GM21526 (cell line): ENCODE measurements around the gene SLC35E1.
"Not testable (repeated sequence)": the region's sequence is repeated elsewhere in the genome, so short reads cannot be mapped to it uniquely, and the experiment has no call there.

ENCODE experiments used
- ATAC-seq: cut with Tn5 transposase; IDR thresholded peaks from one replicate; pipeline ENCODE4 v1.9.1; 2021; ENCODE audit warnings: moderate library complexity; ENCODE audit not compliant: unreplicated experiment, low FRiP score

SLC35E1 gene

GRCh38 chr19:16561382-16561781 lies 10.8 kb downstream of the SLC35E1 start:
- ATAC-seq = no peak

GRCh38 chr19:16559780-16560276 lies 12.4 kb downstream of the SLC35E1 start:
- ATAC-seq = no peak

- no peak for ATAC-seq
These were observed 17.4 kb downstream of the SLC35E1 start for GRCh38 chr19:16554776-16555175.

- not testable (repeated sequence) for ATAC-seq
These were observed 20.3 kb downstream of the SLC35E1 start for GRCh38 chr19:16551902-16552301.

- ATAC-seq = no peak
These were observed 23.3 kb downstream of the SLC35E1 start for GRCh38 chr19:16548956-16549355.

- ATAC-seq = no peak
These were observed 27.6 kb downstream of the SLC35E1 start for GRCh38 chr19:16544473-16545231.

GRCh38 chr19:16543734-16544133 lies 28.5 kb downstream of the SLC35E1 start:
- ATAC-seq = not testable (repeated sequence)

- no peak for ATAC-seq
These were observed 29.2 kb downstream of the SLC35E1 start for GRCh38 chr19:16542910-16543472.

- ATAC-seq = peak; percentile 74
These were observed 29.9 kb downstream of the SLC35E1 start, which contains the start of gene CHERP for GRCh38 chr19:16542045-16542909. Gene CHERP (minus strand): TSS chr19:16542437. CDS start chr19:16542378, 59 bp downstream.

GRCh38 chr19:16541526-16542044 lies 30.6 kb downstream of the SLC35E1 start:
- no peak for ATAC-seq

GRCh38 chr19:16540948-16541347 lies 31.3 kb downstream of the SLC35E1 start:
- no peak for ATAC-seq

GRCh38 chr19:16537111-16537510 lies 35.1 kb downstream of the SLC35E1 start:
- ATAC-seq = no peak

GRCh38 chr19:16536130-16536529 lies 36.1 kb downstream of the SLC35E1 start:
- no peak for ATAC-seq

GRCh38 chr19:16535381-16535780 lies 36.8 kb downstream of the SLC35E1 start:
- ATAC-seq = no peak

GRCh38 chr19:16532440-16533234 lies 39.6 kb downstream of the SLC35E1 start:
- ATAC-seq = no peak

GRCh38 chr19:16531380-16531669 lies 40.9 kb downstream of the SLC35E1 start:
- ATAC-seq = no peak

GRCh38 chr19:16530540-16531379 lies 41.5 kb downstream of the SLC35E1 start:
- no peak for ATAC-seq

GRCh38 chr19:16529466-16530144 lies 42.6 kb downstream of the SLC35E1 start:
- no peak for ATAC-seq
